Left kidney (tissue), 8 donors: ENCODE results near the gene FKBP8. TPM values are rescaled to one million over a fixed set of nuclear protein-coding genes. Genes with fewer than 3 reads are reported as not detected.
"Not testable (repeated sequence)": the region's sequence is repeated elsewhere in the genome, so short reads cannot be mapped to it uniquely, and the experiment has no call there.

Experiments used
- DNase-seq: peaks from one replicate; pipeline ENCODE4 v3.0.0-alpha.2; 2013
- long read RNA-seq, 8 donors: transcript quantifications; one replicate each; lab custom pipeline, GENCODE V29; 2026
- polyA plus RNA-seq: library from polyadenylated mRNA; unstranded; fragments of 120-200 nt; gene quantifications from one replicate; pipeline ENCODE4 v1.2.1, GENCODE V29; 2013; ENCODE audit not compliant: insufficient read length

The FKBP8 gene
- polyA plus RNA-seq: 152 TPM
- long read RNA-seq, donor 1, transcript FKBP8-209 (9 exons, 1,781 nt): minor isoform, 20 of 144 reads
- long read RNA-seq, donor 1, transcript FKBP8-213 (9 exons, 1,849 nt): major isoform, 43 of 144 reads
- long read RNA-seq, donor 1, transcript FKBP8-201 (9 exons, 1,710 nt): minor isoform, 16 of 144 reads
- long read RNA-seq, donor 1, partial matches to known transcripts: 48 of 144 reads
- long read RNA-seq, donor 1, other reads (novel, unspliced or antisense): 12 of 144 reads
- long read RNA-seq, donor 2, transcript FKBP8-209 (9 exons, 1,781 nt): minor isoform, 15 of 128 reads
- long read RNA-seq, donor 2, transcript FKBP8-213 (9 exons, 1,849 nt): major isoform, 32 of 128 reads
- long read RNA-seq, donor 2, transcript FKBP8-201 (9 exons, 1,710 nt): minor isoform, 15 of 128 reads
- long read RNA-seq, donor 2, partial matches to known transcripts: 55 of 128 reads
- long read RNA-seq, donor 2, other reads (novel, unspliced or antisense): 9 of 128 reads
- long read RNA-seq, donor 3, transcript FKBP8-213 (9 exons, 1,849 nt): major isoform, 36 of 129 reads
- long read RNA-seq, donor 3, transcript FKBP8-209 (9 exons, 1,781 nt): minor isoform, 15 of 129 reads
- long read RNA-seq, donor 3, transcript FKBP8-201 (9 exons, 1,710 nt): minor isoform, 10 of 129 reads
- long read RNA-seq, donor 3, partial matches to known transcripts: 58 of 129 reads
- long read RNA-seq, donor 3, other reads (novel, unspliced or antisense): 9 of 129 reads
- long read RNA-seq, donor 4, partial matches to known transcripts: 11 of 13 reads
- long read RNA-seq, donor 4, other reads (novel, unspliced or antisense): 0 of 13 reads
- long read RNA-seq, donor 5, transcript FKBP8-201 (9 exons, 1,710 nt): minor isoform, 34 of 160 reads
- long read RNA-seq, donor 5, transcript FKBP8-209 (9 exons, 1,781 nt): minor isoform, 29 of 160 reads
- long read RNA-seq, donor 5, transcript FKBP8-213 (9 exons, 1,849 nt): major isoform, 47 of 160 reads
- long read RNA-seq, donor 5, partial matches to known transcripts: 31 of 160 reads
- long read RNA-seq, donor 5, other reads (novel, unspliced or antisense): 17 of 160 reads
- long read RNA-seq, donor 6, transcript FKBP8-209 (9 exons, 1,781 nt): minor isoform, 34 of 178 reads
- long read RNA-seq, donor 6, transcript FKBP8-213 (9 exons, 1,849 nt): major isoform, 44 of 178 reads
- long read RNA-seq, donor 6, transcript FKBP8-201 (9 exons, 1,710 nt): minor isoform, 20 of 178 reads
- long read RNA-seq, donor 6, partial matches to known transcripts: 66 of 178 reads
- long read RNA-seq, donor 6, other reads (novel, unspliced or antisense): 10 of 178 reads
- long read RNA-seq, donor 7, transcript FKBP8-213 (9 exons, 1,849 nt): major isoform, 56 of 199 reads
- long read RNA-seq, donor 7, transcript FKBP8-209 (9 exons, 1,781 nt): minor isoform, 34 of 199 reads
- long read RNA-seq, donor 7, transcript FKBP8-201 (9 exons, 1,710 nt): minor isoform, 28 of 199 reads
- long read RNA-seq, donor 7, partial matches to known transcripts: 63 of 199 reads
- long read RNA-seq, donor 7, other reads (novel, unspliced or antisense): 13 of 199 reads
- long read RNA-seq, donor 8, transcript FKBP8-201 (9 exons, 1,710 nt): minor isoform, 5 of 32 reads
- long read RNA-seq, donor 8, transcript FKBP8-209 (9 exons, 1,781 nt): minor isoform, 9 of 32 reads
- long read RNA-seq, donor 8, transcript FKBP8-213 (9 exons, 1,849 nt): major isoform, 18 of 32 reads
- long read RNA-seq, donor 8, partial matches to known transcripts: 0 of 32 reads
- long read RNA-seq, donor 8, other reads (novel, unspliced or antisense): 0 of 32 reads

DNA sequence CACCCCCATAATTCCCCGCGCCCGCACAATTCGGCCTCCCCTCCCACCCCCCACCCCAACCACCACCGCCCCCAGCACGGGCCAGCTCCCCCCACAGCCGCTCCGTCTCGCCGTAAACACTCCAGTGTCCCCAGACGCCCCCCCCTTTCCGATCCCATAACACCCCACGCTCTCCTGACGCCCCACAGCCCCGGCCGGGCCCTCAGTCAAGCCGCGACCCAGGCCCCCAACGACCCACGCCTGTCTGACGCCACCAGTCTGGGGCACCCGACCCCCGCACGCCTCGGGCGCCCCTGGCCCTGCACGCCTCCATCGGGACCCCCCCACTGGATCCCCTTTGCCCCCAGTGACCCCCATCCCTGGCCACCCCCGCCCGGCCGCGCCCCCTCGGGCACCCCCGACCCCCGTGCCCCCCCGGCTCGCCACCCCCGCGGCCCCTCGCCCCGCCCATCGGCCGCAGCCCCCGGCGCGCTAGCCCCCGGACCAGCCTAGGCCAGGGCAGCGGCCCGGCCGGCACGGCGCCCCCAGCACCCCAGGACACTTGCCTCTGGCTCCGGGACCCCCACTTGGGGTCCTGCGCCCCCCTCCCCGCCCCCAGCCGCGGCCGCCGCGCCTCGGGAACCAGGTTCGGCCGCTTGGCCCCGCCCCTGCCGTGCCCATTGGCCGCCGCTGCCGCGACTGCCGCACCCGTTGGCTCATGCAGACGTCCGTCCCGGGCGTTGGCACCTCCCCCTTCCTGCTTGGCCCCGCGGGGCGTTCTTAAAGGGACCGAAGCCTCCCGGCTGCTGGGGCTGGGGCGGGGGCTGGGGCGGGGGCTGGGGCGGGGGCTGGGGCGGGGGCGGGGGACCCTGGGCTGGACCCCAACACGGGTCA, at the start of gene FKBP8:
TSS of gene FKBP8 (minus strand) at position 633 of the 873 bp plus-strand sequence. CDS start 1,603 bp downstream, outside the sequence.
- peak; percentile 89 for DNase-seq

DNA sequence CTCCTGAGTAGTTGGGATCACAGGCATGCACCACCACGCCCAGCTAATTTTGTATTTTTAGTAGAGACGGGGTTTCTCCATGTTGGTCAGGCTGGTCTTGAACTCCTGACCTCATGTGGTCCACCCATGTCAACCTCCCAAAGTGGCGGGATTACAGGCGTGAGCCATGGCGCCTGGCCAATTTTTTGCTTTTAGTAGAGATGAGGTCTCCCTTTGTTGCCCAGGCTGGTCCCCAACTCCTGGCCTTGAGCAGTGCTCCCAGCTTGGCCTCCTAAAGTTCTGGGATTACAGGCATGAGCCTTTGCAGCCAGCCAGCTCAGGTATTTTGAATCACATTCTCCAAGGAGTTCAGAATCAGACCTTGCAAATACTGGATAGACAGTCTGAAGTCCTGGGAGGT, 49.4 kb upstream of the FKBP8 start:
- DNase-seq: not testable (repeated sequence)

DNA sequence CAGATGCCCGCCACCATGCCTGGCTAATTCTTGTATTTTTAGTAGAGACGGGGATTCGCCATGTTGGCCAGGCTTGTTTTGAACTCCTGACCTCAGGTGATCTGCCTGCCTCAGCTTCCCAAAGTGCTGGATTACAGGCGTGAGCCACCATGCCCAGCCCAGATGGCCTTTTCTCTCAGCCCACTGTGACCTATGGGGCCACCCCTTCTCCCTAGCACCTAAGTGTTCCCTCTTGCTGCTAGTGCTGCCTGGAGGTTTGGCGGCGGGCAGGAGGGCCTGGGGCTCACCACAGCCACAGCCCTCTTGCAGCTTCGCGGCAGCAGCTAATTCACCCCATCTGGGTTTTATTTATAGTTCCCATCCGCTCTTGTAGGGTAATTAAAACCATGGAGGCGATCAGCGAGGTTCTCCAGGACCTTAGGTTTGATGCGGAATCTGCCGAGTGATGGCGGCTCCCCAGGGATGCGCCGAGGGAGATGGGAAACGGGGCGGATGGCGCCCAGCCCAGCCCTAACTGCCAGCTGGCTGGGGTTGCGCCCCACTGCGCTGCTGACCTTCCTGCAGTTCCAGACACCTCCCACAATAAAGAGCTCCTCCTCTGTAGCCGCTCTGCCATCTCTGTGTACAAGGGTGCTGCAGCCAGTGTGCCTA, 48.5 kb upstream of the FKBP8 start:
- no peak for DNase-seq

DNA sequence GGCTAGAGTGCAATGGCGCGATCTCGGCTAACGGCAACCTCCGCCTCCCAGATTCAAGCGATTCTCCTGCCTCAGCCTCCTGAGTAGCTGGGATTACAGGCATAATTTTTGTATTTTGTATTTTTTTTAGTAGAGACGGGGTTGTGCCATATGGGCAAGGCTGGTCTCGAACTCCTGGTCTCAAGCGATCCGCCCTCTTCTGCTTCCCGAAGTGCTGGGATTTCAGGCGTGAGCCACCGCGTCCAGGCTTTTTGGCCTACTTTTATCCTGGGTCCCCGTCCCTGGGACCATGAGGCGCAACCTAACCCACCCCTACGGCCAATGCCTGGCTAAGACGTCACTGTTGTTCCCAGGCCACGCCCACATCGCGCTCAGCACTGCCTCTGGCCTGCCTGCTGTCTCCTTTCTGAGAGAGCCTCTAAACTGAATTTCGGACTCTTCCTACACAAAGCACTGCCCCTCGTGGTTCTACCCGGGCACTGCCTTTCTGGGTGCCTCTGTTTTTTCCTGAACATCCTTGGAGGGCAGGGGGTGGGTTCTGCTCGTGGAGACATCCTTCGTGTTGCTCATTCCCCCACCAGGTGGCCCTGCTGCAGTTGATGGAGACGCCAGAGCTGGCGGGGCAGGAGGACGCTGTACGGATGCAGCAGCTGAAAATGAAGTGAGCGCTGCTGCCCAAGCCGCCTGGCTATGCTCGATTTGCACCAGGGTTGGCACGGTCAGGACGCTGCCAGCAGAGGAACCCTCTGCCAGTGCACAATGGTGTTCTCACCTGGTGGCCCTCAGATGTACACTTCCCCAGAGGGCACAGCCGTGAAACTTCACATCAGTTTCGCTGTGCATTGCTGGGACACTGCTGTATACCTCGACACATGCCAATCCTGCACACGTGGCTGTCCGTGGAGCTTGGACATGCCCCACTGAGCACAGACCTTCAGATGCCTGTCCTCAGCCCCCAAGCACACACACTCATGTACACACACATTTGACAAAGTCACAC, 47.2 kb upstream of the FKBP8 start:
- peak; percentile 83 for DNase-seq

DNA sequence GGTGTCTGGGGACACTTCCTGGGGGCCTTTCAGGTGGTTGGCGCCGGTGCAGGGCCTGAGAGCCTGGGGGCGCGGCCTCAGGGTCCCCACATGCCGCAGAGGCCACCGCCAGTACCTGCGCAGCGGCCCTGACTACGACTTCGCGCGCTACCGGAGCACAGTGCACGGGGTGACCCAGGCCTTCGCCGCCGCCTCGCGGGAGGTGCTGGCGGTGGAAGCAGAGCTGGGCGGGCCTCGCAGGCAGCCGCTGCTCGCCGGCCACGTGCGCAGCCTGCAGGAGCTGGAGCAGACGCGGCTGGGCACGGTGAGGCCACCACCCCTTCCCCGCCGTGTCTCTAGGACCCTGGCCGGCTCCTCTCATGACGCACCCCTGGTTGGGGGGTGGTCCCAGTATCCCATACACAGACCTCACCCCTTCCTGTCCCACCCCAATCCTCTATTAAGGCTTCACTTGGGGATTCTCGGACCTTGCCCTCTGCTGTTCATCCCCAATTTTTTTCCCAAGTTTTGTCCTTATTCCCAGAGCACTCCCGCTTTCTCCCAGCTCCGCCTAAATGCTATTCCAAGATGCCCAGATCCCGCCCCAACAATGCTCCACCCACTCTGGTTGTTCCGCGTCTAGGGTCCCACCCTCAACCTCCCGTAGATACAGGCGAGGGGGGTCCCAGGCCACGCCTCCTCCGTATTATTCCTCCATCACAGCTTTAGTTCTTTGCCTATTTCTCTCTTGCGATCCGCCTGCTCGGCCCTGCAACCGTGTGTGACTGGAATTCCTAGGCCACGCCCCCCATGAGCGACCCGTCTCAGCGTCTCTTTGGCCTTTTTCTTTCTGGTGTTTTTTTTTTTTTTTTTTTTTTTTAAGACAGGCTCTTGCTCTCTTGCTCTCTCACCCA, 46.3 kb upstream of the FKBP8 start:
- peak; percentile 66 for DNase-seq

DNA sequence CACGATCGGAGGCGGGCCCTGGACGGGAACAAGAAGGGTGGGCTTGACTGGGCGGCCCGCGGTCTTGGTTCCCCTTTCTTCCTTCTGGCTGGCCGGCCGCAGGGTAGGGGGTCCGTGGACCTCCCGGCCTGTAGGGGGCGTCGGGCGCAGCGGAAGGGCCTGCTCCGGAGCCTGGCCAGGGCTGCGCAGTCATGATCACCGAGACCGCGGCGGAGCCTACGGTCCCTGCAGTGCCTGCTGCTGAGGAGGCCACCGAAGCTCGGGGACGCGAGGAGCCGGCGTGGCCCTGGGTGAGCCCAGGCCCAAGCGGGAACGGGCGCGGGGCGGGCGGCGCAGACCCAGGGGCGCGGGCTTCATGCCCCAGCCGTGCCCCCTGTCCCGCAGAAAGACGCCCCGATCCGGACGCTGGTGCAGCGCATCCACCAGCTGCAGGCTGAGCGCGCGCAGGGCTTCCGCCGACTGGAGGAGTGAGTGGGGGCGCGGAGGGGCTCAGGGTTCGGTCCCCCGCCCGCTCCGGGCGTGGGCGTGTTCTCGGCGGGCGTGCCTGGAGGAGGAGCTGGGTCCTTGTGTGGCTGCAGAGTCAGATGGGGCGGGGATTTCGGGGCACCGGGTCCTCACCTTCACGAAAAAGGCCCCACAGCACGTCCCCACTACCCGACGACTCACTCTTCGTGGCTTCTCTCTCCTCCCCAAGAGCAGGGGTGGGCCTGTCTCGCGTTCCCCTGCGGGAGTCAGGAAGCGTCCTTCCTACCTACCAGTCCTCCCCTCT, 45.4 kb upstream of the FKBP8 start, which contains the start of gene REX1BD:
TSS of gene REX1BD (plus strand) at position 188 of the 769 bp plus-strand sequence. CDS start at position 192, 4 bp downstream.
- DNase-seq: peak; percentile 84

DNA sequence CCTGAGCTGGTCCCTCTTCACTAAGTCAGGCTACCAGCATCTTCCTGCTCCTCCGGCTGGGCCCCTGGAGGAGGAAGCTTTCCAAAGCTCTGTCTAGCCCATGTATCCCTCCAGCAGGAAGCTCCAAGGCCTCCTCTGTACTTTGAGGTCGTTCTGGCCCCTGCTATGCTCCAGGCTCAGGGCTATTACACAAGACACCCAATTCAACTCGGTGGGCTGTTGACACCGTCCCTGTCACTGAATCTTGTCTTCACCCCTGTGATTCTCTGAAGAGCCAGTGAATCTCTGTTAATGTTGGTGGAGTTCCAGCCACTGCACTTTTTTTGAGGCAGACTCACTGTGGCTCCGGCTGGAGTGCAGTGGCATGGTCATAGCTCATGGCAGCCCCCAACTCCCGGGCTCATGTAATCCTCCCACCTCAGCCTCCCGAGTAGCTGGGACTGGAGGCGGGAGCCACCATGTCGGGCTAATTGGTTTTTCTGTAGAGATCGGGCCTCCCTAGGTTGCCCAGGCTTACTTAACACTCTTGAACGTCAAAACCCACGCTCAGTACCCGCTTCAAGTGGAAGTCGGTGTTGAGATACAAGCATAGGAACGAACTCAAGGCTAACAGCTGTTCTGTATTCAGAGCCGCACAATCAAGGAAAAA, 44.7 kb upstream of the FKBP8 start:
- DNase-seq: no peak

DNA sequence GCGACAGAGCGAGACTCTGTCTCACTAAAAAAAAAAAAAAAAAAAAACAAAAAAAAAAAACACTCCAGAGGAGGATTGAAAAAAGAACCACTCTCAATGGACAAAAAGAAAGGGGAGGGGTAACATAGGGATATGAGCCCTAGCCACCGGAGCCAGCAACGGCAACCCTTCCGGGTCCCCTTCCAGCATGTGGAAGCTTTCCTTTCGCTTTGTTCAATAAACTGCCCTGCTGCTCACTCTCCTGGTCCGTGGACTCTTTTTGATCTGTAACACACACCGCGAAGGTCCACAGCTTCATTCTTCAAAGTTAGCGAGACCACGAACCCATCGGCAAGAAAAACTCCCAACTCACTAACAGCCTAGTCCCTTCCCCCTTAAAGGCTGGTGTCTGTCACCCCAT, 44.2 kb upstream of the FKBP8 start:
- DNase-seq: no peak

DNA sequence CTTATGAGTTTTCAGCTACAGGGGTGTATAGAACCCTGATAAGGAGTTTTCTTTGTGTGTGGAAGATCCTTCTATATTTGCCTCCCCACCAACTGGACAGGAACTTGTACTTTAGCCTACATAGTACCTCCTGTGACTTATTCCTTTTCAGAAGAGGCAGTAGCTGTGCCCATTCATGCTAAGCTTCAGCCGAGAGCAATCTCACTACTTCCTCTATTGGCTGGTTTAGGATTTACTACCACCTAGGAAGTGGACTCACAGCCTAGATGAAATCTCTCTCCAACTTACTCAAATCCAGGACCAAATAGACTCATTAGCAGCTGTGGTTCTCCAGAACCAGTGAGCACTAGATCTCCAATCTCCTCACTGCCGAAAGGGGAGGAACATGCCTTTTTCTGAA, 42.9 kb upstream of the FKBP8 start:
- no peak for DNase-seq

DNA sequence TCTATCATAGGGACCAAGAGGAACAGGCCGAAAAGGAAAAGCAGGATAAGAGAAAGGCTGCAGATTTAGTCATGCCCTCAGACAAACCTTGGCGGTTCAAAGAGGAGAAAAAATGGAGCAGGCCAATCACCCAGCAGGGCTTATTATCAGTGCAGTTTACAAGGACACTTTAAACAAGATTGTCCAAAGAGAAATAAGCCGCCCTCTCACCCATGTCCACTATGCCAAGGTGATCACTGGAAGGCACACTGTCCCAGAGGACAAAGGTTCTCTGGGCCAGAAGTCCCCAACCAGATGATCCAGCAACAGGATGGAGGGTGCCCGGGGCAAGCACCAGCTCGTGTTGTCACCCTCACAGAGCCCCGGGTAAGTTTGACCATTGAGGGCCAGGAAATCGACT, 36.9 kb upstream of the FKBP8 start:
- no peak for DNase-seq

DNA sequence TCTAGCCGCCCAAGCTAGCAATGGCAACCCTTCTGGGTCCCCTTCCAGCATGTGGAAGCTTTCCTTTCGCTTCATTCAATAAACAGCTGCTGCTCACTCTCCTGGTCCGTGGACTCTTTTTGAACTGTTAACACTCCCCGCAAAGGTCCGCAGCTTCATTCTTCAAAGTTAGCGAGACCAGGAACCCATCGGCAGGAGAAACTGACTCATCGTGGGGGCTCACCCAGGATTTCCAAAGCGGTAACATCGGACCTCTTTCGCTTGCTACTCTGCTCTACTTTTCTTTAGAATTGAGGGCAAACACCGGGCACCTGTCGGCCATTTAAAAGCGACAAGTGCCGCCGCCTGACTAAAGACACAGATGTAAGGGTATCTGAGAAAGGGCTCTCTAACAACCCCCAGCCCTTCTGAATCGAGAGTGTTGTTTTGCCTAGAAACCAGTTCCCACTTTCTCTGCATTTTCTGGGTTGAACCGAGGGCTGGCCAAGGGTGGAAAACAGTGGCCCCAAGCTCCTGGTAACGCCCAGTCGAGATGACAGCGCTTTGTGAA, 34.1 kb upstream of the FKBP8 start:
- no peak for DNase-seq

DNA sequence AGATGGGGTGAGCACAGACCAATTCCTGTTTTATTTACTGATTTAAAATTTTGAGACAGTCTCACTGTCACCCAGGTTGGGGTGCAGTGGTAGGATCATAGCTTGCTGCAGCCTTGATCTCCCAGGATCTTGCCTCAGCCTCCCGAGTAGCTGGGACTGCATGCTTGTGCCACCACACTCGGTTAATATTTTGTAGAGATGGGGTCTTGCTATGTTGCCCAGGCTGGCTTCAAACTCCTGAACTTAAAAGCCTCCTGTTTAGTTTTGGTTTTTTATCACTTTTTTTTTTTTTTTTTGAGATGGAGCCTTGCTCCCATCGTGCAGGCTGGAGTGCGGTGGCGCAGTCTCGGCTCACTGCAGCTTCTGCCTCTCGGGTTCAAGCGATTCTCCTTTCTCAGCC, 33.0 kb upstream of the FKBP8 start:
- no peak for DNase-seq

DNA sequence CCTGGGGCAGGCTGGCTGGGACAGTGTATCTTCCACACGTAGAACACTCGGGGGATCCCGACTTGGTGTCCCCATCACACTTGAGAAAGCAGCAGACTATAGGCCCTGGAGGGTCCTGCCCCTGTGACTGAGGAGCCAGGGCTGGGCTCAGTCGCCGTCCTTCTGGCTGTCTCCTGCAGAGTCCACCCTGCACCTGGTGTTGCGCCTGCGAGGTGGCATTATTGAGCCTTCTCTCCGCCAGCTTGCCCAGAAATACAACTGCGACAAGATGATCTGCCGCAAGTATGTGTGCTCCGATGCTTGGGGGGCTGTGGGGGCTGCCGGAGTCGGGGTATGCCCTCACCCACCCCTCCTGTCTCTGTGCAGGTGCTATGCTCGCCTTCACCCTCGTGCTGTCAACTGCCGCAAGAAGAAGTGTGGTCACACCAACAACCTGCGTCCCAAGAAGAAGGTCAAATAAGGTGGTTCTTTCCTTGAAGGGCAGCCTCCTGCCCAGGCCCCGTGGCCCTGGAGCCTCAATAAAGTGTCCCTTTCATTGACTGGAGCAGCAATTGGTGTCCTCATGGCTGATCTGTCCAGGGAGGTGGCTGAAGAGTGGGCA, 31.4 kb upstream of the FKBP8 start:
- DNase-seq: no peak

DNA sequence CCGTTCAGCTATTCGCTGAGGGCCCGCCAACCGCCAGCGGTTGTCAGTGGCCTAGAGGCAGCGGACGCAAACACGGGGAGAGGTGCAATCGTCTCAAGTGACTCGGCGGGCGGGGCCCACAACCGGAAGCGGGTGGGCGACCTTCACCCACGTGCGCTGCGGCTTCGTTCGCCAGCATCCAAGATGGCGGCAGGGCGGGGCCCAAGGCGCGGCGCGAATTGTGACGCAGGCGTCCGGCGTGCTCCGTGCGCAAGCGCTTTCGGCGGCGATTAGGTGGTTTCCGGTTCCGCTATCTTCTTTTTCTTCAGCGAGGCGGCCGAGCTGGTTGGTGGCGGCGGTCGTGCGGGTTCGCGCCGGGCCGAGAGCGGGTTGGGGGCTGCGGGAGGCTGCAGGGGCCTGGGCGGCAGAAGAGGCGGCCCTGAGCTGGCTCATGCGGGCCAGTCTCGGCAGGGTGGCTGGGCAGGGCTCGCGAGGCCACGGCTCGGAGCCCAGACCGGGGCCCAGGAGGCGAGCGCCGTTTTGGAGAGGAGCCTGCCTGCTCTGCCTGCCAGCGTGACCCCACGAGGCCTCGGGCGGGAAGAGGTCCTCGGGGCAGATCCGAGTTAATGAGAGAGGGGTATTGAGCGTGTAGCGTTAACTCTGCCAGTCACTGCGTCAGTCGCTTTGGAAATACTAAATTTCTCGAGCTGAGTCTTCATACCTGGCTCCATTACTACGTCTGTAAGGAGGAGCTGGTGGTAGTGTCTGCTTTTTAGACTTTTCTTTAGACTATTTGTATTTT, 28.4 kb upstream of the FKBP8 start, which contains the start of gene UBA52:
TSS of gene UBA52 (plus strand) at position 294 of the 781 bp plus-strand sequence. CDS start 1,444 bp downstream, outside the sequence.
- peak; percentile 97 for DNase-seq
